Smooth muscle cell (in vitro differentiated cells): ENCODE results near the gene GALNTL6. TPM values are rescaled to one million over a fixed set of nuclear protein-coding genes. Genes with fewer than 3 reads are reported as not detected.

Source experiments
- DNase-seq: peaks from one replicate; lab custom pipeline; 2025; ENCODE audit not compliant: unreplicated experiment; lab: John Stamatoyannopoulos, UW
- H2AFZ ChIP-seq: fragments of 200-600 bp; sonication (generic); 2 replicates; pipeline ENCODE4 v1.6.0; 2016; ENCODE audit warnings: antibody characterized with exemption, low read depth, mild to moderate bottlenecking
- H3F3A ChIP-seq: fragments of 200-600 bp; sonication (generic); 2 replicates; pipeline ENCODE4 v1.6.0; 2017; ENCODE audit warnings: antibody characterized with exemption, low read depth
- H3K27ac ChIP-seq: fragments of 200-600 bp; sonication (generic); 2 replicates; pipeline ENCODE4 v1.5.1; 2016; ENCODE audit warnings: low read depth, mild to moderate bottlenecking
- H3K27me3 ChIP-seq: fragments of 200-600 bp; sonication (generic); 2 replicates; pipeline ENCODE4 v1.6.1; 2016; ENCODE audit warnings: low read depth, mild to moderate bottlenecking
- H3K36me3 ChIP-seq: fragments of 200-600 bp; sonication (generic); 2 replicates; pipeline ENCODE4 v1.5.1; 2016; ENCODE audit warnings: low read depth
- H3K4me1 ChIP-seq: fragments of 200-600 bp; sonication (generic); 2 replicates; pipeline ENCODE4 v1.5.1; 2016; ENCODE audit warnings: low read depth
- H3K4me2 ChIP-seq: fragments of 200-600 bp; sonication (generic); 2 replicates; pipeline ENCODE4 v1.6.0; 2016; ENCODE audit warnings: mild to moderate bottlenecking
- H3K4me3 ChIP-seq: fragments of 200-600 bp; sonication (generic); 2 replicates; pipeline ENCODE4 v1.5.1; 2016; ENCODE audit warnings: mild to moderate bottlenecking
- H3K79me2 ChIP-seq: fragments of 200-600 bp; sonication (generic); 2 replicates; pipeline ENCODE4 v1.6.0; 2016; ENCODE audit warnings: low read depth, mild to moderate bottlenecking
- H3K9ac ChIP-seq: fragments of 200-600 bp; sonication (generic); 2 replicates; pipeline ENCODE4 v1.6.0; 2016; ENCODE audit warnings: low read depth
- H3K9me3 ChIP-seq: fragments of 200-600 bp; sonication (generic); replicated peaks from 2 replicates; pipeline ENCODE4 v1.5.1; 2016; ENCODE audit warnings: low read depth
- H4K20me1 ChIP-seq: fragments of 200-600 bp; sonication (generic); 2 replicates; pipeline ENCODE4 v1.6.0; 2016; ENCODE audit warnings: low read depth
- CTCF ChIP-seq: fragments of 200-600 bp; sonication (generic); IDR thresholded peaks from 2 replicates; pipeline ENCODE4 v1.5.1; 2017; ENCODE audit warnings: borderline replicate concordance, mild to moderate bottlenecking, antibody characterized with exemption; ENCODE audit not compliant: insufficient read depth, poor library complexity, severe bottlenecking
- WGBS: methylation state at CpG from one replicate; pipeline ENCODE4 v1.1.7; 2016; ENCODE audit warnings: low lambda C conversion rate; 5-methylcytosine and 5-hydroxymethylcytosine counted together
- polyA plus RNA-seq: library from polyadenylated mRNA; unstranded; fragments of >200 nt; fragmentation: Nextera tagmentation; extraction: Ambion mirVana; gene quantifications from 2 replicates; pipeline ENCODE4 v1.2.1, GENCODE V29; 2016
- total RNA-seq: library from RNA; depleted of rRNA; stranded (reverse); fragments of >200 nt; gene quantifications from 2 replicates; pipeline ENCODE4 v1.2.3, GENCODE V29; 2014

GALNTL6 gene
- total and polyA plus RNA-seq, 2 experiments from 2014 or later = 0.18 to 1.3 TPM

DNA sequence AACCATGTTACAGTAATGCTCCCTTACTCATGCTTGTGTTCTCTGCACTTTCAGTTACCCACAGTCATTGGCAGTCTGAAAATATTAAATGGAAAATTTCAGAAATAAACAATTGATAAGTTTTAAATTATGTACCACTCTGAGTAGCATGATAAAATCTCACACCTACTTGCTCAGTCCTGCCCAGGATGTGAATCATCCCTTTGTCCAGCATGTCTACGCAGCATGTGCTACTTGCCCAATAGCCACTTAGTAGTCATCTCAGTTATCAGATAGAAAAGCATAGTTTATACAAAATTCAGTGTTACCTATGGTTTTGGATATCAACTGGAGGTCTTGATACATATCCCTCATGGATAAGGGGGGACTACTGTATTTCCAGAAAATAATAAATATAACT, 577.1 kb downstream of the GALNTL6 start:
- no peak overlapping the region for H3K4me3 ChIP-seq
- H3K27ac ChIP-seq = no peak overlapping the region
- no peaks in the 10 kb centered on the region for H3K27me3 ChIP-seq
- no peaks in the 10 kb centered on the region for H3K9me3 ChIP-seq
- no peaks in the 10 kb centered on the region for H3F3A ChIP-seq
- H4K20me1 ChIP-seq = no peaks in the 10 kb centered on the region
- no peaks in the 10 kb centered on the region for H3K36me3 ChIP-seq
- no peak overlapping the region for H3K4me2 ChIP-seq
- H3K9ac ChIP-seq = no peak overlapping the region
- H2AFZ ChIP-seq = no peak overlapping the region
- no peak for DNase-seq
- no peak for TF ChIP-seq CTCF
- no peaks in the 10 kb centered on the region for H3K79me2 ChIP-seq
- H3K4me1 ChIP-seq = no peaks in the 10 kb centered on the region
- 75% methylated on average over 1 of the region's 1 CpG for WGBS

DNA sequence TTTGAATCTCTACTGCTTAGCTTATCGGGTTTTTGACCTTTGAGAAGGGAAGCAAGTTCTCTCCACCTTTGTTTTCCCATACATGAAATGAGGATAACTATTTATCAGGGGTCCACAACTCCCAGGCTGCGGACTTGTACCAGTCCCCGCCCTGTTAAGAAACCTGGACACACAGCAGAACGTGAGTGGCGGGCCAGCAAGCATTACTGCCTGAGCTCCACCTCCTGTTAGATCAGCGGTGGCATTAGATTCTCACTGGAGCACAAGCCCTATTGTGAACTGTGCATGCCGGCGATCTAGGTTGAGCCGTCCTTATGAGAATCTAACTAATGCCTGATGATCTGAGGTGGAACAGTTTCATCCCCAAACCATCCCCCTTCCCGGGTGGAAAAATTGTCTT, 579.5 kb downstream of the GALNTL6 start:
- H3K4me3 ChIP-seq = no peak overlapping the region
- H3F3A ChIP-seq = no peaks in the 10 kb centered on the region
- no peaks in the 10 kb centered on the region for H3K4me1 ChIP-seq
- no peaks in the 10 kb centered on the region for H3K79me2 ChIP-seq
- no peak overlapping the region for H3K4me2 ChIP-seq
- no peaks in the 10 kb centered on the region for H3K9me3 ChIP-seq
- 94% methylated on average over 10 of the region's 10 CpGs for WGBS
- DNase-seq = no peak
- H3K27me3 ChIP-seq = no peaks in the 10 kb centered on the region
- no peak for TF ChIP-seq CTCF
- H3K9ac ChIP-seq = no peak overlapping the region
- no peak overlapping the region for H2AFZ ChIP-seq
- no peaks in the 10 kb centered on the region for H4K20me1 ChIP-seq
- H3K36me3 ChIP-seq = no peaks in the 10 kb centered on the region
- no peak overlapping the region for H3K27ac ChIP-seq

DNA sequence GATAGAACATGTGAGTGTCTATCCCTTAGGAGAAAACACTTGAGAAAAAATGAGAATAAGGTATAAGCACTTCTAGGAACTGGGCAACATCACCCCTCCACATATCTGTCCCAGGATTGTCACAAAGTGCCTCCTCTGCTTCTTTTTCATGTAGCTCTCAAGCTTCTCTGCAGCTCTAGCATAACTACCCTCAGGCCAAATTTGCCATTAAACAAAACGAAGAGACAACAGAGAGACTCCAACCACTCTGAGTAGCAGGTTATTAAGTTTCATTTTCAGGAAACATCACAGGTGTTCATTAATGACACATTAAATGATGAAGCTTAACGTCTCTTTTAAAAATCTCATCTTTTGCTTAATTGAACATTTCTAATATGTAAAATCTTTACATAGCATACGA, 580.0 kb downstream of the GALNTL6 start:
- no peaks in the 10 kb centered on the region for H3K9me3 ChIP-seq
- H3K27ac ChIP-seq = no peak overlapping the region
- H3K36me3 ChIP-seq = no peaks in the 10 kb centered on the region
- no peak overlapping the region for H3K4me3 ChIP-seq
- no peak for DNase-seq
- no peaks in the 10 kb centered on the region for H3K27me3 ChIP-seq
- no peaks in the 10 kb centered on the region for H3F3A ChIP-seq
- no peak overlapping the region for H3K9ac ChIP-seq
- H3K4me1 ChIP-seq = no peaks in the 10 kb centered on the region
- H3K4me2 ChIP-seq = no peak overlapping the region
- H4K20me1 ChIP-seq = no peaks in the 10 kb centered on the region
- 72% methylated on average over 3 of the region's 3 CpGs for WGBS
- no peak for TF ChIP-seq CTCF
- no peaks in the 10 kb centered on the region for H3K79me2 ChIP-seq
- H2AFZ ChIP-seq = no peak overlapping the region

DNA sequence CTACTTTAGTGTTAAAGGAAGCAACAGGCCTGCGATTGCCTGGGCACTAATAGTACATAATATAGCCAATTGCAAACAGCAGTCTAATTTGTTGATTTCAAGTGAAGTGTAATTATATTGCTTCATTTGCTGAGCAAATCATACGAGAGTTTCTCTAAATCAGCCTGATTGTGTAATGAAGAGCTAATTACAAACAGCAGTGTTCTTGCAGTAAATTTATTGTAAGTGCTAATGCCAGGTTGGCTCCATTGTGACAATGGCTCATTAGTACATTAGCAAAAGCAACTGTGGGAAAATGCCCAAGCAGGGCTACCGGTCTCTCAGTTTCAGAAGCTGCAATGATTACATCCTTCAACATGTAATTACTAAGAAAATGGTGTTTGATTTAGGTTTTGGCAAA, 591.5 kb downstream of the GALNTL6 start:
- no peaks in the 10 kb centered on the region for H3K79me2 ChIP-seq
- H3F3A ChIP-seq = no peaks in the 10 kb centered on the region
- WGBS = 84% methylated on average over 3 of the region's 3 CpGs
- H4K20me1 ChIP-seq = no peaks in the 10 kb centered on the region
- no peak overlapping the region for H2AFZ ChIP-seq
- DNase-seq = no peak
- H3K36me3 ChIP-seq = no peaks in the 10 kb centered on the region
- H3K9ac ChIP-seq = no peak overlapping the region
- no peaks in the 10 kb centered on the region for H3K9me3 ChIP-seq
- no peaks in the 10 kb centered on the region for H3K27me3 ChIP-seq
- no peak for TF ChIP-seq CTCF
- H3K4me3 ChIP-seq = no peak overlapping the region
- no peaks in the 10 kb centered on the region for H3K4me1 ChIP-seq
- H3K27ac ChIP-seq = no peak overlapping the region
- H3K4me2 ChIP-seq = no peak overlapping the region
